ENCODE measurements around the gene NFE2. TPM values are rescaled to one million over a fixed set of nuclear protein-coding genes. Genes with fewer than 3 reads are reported as not detected.
"Not testable (repeated sequence)": the region's sequence is repeated elsewhere in the genome, so short reads cannot be mapped to it uniquely, and the experiment has no call there.

NFE2 gene
- total RNA-seq, 1 experiment from 2014 or later, result not detected

DNA sequence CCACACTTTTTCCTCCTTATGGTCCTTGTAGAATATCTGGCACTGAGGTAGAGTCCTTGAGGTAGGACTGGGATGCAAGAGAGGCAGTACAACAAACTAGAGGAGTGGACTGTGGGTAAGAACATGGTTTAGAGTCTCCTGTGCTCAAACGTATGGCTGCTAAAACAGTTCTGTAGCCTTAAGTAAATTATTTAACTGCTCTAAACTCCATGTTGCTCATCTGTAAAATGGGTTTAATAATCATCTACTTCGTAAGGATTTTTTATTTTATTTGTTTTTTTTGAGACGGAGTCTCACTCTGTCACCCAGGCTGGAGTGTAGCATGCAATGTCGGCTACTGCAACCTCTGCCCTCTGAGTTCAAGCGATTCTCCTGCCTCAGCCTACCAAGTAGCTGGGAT is 20.5 kb upstream of the NFE2 start:
- DNase-seq (ENCODE audit: low read depth), result no peak
- in situ Hi-C loops (cut with HindIII; ENCODE audit: low pct_unique_long_range_greater_than_20kb, low sequenced_read_pairs), result no loop called here

DNA sequence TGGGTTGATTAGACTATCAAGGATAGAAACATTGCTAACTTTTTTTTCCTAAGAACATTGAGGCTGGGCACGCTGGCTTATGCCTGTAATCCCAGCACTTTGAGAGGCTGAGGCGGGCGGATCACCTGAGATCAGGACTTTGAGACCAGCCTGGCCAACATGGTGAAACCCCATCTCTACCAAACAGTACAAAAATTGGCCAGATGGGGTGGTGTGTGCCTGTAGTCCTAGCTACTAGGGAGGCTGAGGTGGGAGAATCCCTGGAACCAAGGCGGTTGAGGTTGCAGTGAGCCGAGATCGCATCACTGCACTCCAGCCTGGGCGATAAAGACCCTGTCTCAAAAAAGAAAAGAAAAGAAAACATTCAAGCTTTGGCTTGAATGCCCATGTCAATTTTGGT is 11.5 kb upstream of the NFE2 start:
- DNase-seq (ENCODE audit: low read depth); in situ Hi-C loops (cut with HindIII; ENCODE audit: low pct_unique_long_range_greater_than_20kb, low sequenced_read_pairs): not testable (repeated sequence)

DNA sequence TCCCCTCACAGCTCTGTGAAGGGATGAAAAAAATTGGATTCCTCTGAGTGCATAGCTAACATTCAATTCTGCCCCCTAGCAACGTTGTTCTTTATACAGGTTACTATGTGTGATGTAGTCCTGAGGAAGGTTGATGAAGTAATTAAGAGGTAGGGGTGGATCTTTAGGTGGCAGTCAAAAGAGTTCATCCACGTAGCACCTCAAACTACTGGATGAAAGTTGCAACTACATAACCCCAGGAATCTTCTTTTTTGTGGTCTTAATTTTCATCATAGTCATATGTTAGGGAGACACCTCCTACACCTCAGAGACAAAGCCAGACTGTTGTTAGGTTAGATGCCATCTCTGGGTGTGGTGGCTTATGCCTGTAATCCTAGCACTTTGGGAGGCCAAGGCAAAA is 10.2 kb upstream of the NFE2 start:
- in situ Hi-C loops (cut with HindIII; ENCODE audit: low pct_unique_long_range_greater_than_20kb, low sequenced_read_pairs), result no loop called here
- DNase-seq (ENCODE audit: low read depth), result no peak

GRCh38 chr12:54306925-54307741 is 6.3 kb upstream of the NFE2 start:
- peak; percentile 87 for DNase-seq (ENCODE audit: low read depth)
- in situ Hi-C loops (cut with HindIII; ENCODE audit: low pct_unique_long_range_greater_than_20kb, low sequenced_read_pairs), result no loop called here

GRCh38 chr12:54304187-54304810 is 3.5 kb upstream of the NFE2 start:
- in situ Hi-C loops (cut with HindIII; ENCODE audit: low pct_unique_long_range_greater_than_20kb, low sequenced_read_pairs), result no loop called here
- no peak for DNase-seq (ENCODE audit: low read depth)

GRCh38 chr12:54303640-54304039 is 2.8 kb upstream of the NFE2 start:
- in situ Hi-C loops (cut with HindIII; ENCODE audit: low pct_unique_long_range_greater_than_20kb, low sequenced_read_pairs), result no loop called here
- no peak for DNase-seq (ENCODE audit: low read depth)

GRCh38 chr12:54301428-54302048 is 723 bp upstream of the NFE2 start:
- in situ Hi-C loops (cut with HindIII; ENCODE audit: low pct_unique_long_range_greater_than_20kb, low sequenced_read_pairs), result no loop called here
- DNase-seq (ENCODE audit: low read depth), result no peak

DNA sequence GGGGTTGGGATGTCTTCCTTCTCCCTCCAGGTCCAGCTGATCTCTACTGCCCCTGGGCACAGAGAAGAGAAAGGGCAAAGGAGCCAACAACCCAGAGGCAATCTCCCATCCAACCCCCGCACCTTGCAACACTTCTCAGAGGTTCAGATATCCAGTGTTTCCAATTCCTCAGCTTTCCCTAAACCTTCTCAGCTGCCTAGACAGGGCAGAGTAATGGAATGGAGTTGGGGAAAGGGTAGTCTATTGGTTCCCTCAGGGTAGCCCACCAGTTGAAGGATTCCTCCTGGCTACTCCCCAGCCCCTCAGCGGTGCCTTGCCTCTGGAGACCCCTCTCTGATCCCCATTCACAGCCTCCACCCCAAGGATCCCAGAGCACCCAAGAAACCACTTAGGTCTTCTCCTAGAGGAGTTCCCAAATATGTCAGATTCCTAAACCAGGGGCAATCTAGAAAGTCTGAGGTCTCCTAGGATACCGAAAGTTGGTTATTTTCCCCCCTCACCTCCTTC is 537 bp downstream of the NFE2 start:
- DNase-seq (ENCODE audit: low read depth), result no peak
- in situ Hi-C loops (cut with HindIII; ENCODE audit: low pct_unique_long_range_greater_than_20kb, low sequenced_read_pairs), result no loop called here

- in situ Hi-C loops (cut with HindIII; ENCODE audit: low pct_unique_long_range_greater_than_20kb, low sequenced_read_pairs), result no loop called here
- no peak for DNase-seq (ENCODE audit: low read depth)
Observed at GRCh38 chr12:54299515-54300224, 1.1 kb downstream of the NFE2 start.

DNA sequence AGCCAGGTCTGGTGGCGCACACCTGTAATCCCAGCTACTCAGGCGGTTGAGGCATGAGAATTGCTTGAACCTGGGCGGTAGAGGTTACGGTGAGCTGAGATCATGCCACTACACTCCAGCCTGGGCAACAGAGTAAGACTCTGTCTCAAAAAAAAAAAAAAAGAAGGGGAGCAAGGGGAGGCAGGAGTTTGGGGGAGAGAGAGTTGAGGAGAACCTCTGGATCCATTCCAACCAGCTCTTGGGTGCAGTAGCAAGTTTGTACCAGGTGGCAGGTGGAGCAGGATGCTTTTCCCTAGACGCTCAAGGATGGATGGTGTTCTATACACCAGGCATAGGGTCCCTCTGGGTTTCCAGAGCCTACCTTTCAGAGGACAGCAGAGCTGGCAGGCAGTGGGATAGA is 1.9 kb downstream of the NFE2 start:
- DNase-seq (ENCODE audit: low read depth), result no peak
- in situ Hi-C loops (cut with HindIII; ENCODE audit: low pct_unique_long_range_greater_than_20kb, low sequenced_read_pairs), result no loop called here

DNA sequence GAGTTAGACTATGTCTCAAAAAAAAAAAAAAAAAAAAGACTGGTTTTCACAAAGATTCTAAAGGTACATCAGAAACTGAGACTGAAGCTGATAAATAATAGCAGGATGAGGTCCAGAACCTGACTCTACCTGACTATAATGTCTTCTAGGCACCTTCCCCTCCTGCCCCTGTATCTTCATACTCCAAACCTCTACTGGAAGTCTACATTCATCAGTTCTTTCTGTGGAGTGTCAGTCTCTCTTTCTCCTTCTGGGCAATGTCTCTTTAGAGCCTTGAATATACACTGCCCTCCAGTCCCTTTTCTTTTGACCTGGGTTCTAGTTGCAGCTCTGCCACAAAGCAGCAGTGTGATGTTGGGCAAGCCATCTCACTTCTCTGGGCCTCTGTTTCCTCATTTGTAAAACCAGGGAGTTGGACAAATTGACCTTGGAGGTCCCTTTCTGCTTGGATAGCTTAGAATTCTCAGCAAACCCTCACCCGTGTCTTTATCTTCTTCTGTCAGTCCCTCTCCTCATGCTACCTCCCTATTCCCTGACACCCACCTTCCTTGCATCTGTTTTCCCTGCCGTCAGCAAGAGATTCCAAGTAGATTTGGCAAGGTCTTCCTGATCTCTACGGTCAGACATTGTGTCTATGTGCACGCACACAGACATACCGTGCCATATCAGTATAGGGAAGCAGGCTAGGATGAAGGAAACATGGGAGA is 4.3 kb downstream of the NFE2 start:
- in situ Hi-C loops (cut with HindIII; ENCODE audit: low pct_unique_long_range_greater_than_20kb, low sequenced_read_pairs), result no loop called here
- no peak for DNase-seq (ENCODE audit: low read depth)

DNA sequence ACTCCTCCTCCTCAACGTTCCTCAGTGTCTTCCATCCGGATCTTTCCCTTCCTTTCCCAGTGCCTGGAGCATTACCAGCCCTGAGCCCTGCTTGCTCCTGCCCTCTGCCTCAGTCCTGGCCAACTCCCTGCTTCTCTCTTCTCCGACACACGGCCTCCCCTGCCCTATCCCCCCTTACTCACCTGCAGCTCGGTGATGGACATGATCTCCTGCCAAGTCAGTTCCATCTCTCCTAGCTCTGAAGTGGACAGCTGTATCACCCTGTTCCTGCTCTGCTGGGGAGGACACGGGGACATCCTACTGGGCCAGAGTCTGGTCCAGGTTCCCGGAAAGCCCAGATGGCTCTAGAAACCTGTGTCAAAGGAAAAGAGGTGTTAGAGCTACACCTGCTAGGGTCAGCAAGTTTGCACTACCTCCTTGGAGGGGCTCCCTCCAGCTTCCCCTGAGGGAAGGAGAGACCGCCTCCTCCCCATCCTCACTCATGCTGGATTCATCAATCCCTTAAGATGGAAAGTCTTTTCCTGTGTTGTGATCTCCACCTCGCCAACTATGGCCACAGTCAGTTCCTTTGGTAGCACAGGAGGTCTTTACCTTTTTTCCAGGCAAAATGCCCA is 5.8 kb downstream of the NFE2 start:
- DNase-seq (ENCODE audit: low read depth), result no peak
- in situ Hi-C loops (cut with HindIII; ENCODE audit: low pct_unique_long_range_greater_than_20kb, low sequenced_read_pairs), result loop anchor here (5.0 kb wide), 1 partner anchor 67 kb away; the partner anchor contains the start of gene GPR84

GRCh38 chr12:54294152-54294952 is 6.5 kb downstream of the NFE2 start:
- DNase-seq (ENCODE audit: low read depth), result no peak
- in situ Hi-C loops (cut with HindIII; ENCODE audit: low pct_unique_long_range_greater_than_20kb, low sequenced_read_pairs), result loop anchor here (5.0 kb wide), 1 partner anchor 68 kb away; the partner anchor contains the start of gene GPR84

GRCh38 chr12:54292931-54293241 is 7.9 kb downstream of the NFE2 start:
- in situ Hi-C loops (cut with HindIII; ENCODE audit: low pct_unique_long_range_greater_than_20kb, low sequenced_read_pairs), result loop anchor here (5.0 kb wide), 1 partner anchor 69 kb away; the partner anchor contains the start of gene GPR84
- DNase-seq (ENCODE audit: low read depth), result no peak

- in situ Hi-C loops (cut with HindIII; ENCODE audit: low pct_unique_long_range_greater_than_20kb, low sequenced_read_pairs), result loop anchor here (5.0 kb wide), 1 partner anchor 70 kb away; the partner anchor contains the start of gene GPR84
- DNase-seq (ENCODE audit: low read depth), result no peak
Observed at GRCh38 chr12:54292083-54292930, 8.5 kb downstream of the NFE2 start.

Data from Caki2 (cell line).